Measurements from ENCODE around the gene PPM1M. TPM values are rescaled to one million over a fixed set of nuclear protein-coding genes. Genes with fewer than 3 reads are reported as not detected.

Gene PPM1M
- total and polyA plus RNA-seq, 2 donors from 2014 or later, result 23.2 to 32.5 TPM

DNA sequence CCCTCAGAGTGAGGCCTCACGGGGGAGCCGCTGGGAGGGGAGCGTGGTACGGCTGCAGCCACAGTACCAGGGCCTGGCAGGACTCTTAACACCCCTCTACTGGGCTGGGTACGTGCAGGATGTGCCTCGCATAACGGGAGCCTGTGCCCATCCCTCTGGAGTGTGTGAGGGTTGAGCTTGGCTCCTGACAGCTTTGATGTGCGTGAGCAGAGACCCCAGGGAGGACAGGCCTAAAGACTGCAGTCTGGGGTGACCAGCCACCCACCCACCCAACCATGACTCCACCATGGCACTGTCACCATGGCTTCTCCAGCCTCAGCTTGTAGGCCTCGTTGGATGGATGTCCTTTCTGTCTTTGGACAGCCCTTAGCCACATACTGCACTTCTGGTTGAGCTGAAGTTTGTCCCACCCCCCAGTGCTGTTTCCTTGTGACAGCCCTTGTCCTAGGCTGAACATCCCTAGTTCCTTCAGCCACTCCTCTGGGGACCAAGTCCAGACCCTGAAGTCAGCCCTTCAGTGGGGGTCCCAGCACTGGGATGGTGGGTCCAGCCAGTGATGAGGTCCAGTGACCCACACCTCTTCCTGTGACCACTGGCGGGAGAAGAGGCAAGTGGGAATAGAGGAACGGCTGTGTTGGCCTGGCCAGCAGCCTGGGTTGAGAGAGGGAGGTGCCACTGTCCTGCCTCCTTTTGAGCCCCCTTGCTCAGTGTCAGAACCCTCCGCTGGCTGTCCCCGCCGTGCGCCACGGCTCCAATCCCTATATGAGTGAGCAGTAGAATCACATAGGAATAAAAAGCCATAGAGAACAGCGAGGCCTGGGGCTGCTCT, 48.1 kb downstream of the PPM1M start:
- H3K9me3 ChIP-seq (ENCODE audit: control insufficient read depth in 2 of 3, insufficient read depth in 1 of 3, low read length in 3 of 3), result no peaks in the 10 kb centered on the region
- intact Hi-C loops (cut with DNase I), result no loop called here
- FAIRE-seq, result no peak
- no peaks in the 10 kb centered on the region for H3K27me3 ChIP-seq (ENCODE audit: control insufficient read depth, insufficient read depth, low read length)
- no peak overlapping the region for H3K4me3 ChIP-seq (ENCODE audit: low read length in 3 of 3)
- peaks cover 0 to 15% (median 8%) of the 10 kb centered on the region in 3 donors for H3K36me3 ChIP-seq (ENCODE audit: control insufficient read depth in 2 of 3, insufficient read depth in 3 of 3, low read length in 3 of 3)
- DNase-seq, result peak in 1 of 5 donors; percentile 57
- H3K4me1 ChIP-seq (ENCODE audit: control insufficient read depth in 2 of 3, insufficient read depth in 2 of 3, low read depth in 1 of 3, low read length in 3 of 3), result peaks cover 0 to 30% (median under 1%) of the 10 kb centered on the region in 3 donors
- no peak overlapping the region for H3K9ac ChIP-seq (ENCODE audit: low read length in 3 of 3)
- TF ChIP-seq, protein P1, sequence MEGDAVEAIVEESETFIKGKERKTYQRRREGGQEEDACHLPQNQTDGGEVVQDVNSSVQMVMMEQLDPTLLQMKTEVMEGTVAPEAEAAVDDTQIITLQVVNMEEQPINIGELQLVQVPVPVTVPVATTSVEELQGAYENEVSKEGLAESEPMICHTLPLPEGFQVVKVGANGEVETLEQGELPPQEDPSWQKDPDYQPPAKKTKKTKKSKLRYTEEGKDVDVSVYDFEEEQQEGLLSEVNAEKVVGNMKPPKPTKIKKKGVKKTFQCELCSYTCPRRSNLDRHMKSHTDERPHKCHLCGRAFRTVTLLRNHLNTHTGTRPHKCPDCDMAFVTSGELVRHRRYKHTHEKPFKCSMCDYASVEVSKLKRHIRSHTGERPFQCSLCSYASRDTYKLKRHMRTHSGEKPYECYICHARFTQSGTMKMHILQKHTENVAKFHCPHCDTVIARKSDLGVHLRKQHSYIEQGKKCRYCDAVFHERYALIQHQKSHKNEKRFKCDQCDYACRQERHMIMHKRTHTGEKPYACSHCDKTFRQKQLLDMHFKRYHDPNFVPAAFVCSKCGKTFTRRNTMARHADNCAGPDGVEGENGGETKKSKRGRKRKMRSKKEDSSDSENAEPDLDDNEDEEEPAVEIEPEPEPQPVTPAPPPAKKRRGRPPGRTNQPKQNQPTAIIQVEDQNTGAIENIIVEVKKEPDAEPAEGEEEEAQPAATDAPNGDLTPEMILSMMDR (IDR thresholded peaks at IDR 0.05; ENCODE audit: borderline replicate concordance, extremely low read depth, insufficient read depth), result no peak
- no peak overlapping the region for H3K27ac ChIP-seq (ENCODE audit: low read depth in 2 of 2, low read length in 2 of 2)

DNA sequence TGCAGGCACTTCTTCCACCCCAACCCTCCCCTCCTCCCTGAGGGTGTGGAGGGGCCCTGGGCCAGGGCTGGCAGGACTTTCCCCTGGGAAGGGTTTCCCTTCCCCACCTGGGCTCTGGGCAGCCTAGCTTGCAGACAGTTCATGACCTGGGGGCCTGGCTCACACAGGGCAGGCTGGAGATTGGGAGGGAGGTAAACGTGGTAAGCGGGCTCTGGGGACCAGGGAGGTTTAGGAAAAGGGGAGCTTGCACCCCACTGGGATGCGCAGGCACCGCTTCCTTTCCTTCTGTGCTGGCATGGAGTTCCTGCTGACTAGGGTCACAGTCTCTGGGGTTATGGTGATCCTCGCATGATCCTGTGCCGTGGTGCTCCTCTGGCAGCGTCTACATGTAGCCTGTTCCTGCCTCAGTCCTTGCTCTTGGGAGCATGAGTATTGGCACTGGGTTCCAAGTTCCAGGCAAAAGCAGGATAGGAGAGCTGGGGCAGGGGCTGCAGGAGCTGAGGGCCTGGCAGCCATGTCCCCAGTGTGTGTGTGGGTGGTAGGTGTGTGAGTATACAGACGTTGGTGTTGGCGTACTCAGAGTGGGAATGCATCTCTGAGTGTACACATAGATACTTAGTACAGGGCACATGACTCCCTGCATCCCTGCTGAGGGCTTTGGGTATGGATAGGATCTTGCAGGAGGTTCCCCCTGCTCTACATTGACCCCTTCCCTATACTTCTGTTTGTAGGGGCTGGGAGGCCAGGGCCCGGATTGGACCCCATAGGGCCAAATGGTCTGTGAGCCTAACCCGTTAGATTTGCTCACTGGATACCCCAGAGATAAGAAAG, 49.0 kb downstream of the PPM1M start:
- no peaks in the 10 kb centered on the region for H3K9me3 ChIP-seq (ENCODE audit: control insufficient read depth in 2 of 3, insufficient read depth in 1 of 3, low read length in 3 of 3)
- intact Hi-C loops (cut with DNase I), result no loop called here
- peak in 1 of 5 donors; percentile 47 for DNase-seq
- H3K36me3 ChIP-seq (ENCODE audit: control insufficient read depth in 2 of 3, insufficient read depth in 3 of 3, low read length in 3 of 3), result peaks cover 0 to 15% (median 8%) of the 10 kb centered on the region in 3 donors
- no peak overlapping the region for H3K27ac ChIP-seq (ENCODE audit: low read depth in 2 of 2, low read length in 2 of 2)
- no peak for FAIRE-seq
- no peak overlapping the region for H3K4me3 ChIP-seq (ENCODE audit: low read length in 3 of 3)
- TF ChIP-seq, protein P1 (IDR thresholded peaks at IDR 0.05; ENCODE audit: borderline replicate concordance, extremely low read depth, insufficient read depth), result no peak
- H3K27me3 ChIP-seq (ENCODE audit: control insufficient read depth, insufficient read depth, low read length), result no peaks in the 10 kb centered on the region
- peaks cover 0 to 23% (median 0%) of the 10 kb centered on the region in 3 donors for H3K4me1 ChIP-seq (ENCODE audit: control insufficient read depth in 2 of 3, insufficient read depth in 2 of 3, low read depth in 1 of 3, low read length in 3 of 3)
- no peak overlapping the region for H3K9ac ChIP-seq (ENCODE audit: low read length in 3 of 3)

DNA sequence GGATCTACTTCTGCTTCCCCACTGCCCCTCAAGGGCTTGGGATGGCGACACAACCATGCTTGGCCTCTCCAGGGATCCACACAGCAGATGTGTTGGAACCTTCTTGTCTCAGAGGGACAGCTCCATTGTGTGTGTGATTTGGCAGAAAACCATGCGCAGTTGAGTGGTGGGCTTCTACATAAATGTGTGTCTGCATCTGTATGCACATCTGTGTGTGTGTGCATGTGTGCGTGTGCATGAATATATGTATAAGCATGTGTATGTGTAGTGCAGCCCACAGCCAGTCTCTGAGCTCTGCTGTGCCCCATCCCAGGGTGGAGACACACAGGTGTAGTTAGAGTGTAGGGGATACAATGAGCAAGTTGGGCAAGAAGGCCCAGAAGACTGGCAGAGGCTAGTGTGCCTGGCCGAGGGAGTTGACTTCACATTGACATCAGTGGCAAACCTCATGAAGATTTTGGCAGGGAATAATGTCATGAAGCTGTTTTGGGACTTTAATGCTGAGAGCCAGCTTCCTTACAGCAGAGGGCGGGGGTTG, 50.2 kb downstream of the PPM1M start:
- DNase-seq (peak in 1 of 5 donors; percentile 32), FAIRE-seq (no peak)
- H3K4me3 ChIP-seq (ENCODE audit: low read length in 3 of 3), result no peak overlapping the region
- no peak overlapping the region for H3K27ac ChIP-seq (ENCODE audit: low read depth in 2 of 2, low read length in 2 of 2)
- peaks cover 0 to 20% (median 0%) of the 10 kb centered on the region in 3 donors for H3K4me1 ChIP-seq (ENCODE audit: control insufficient read depth in 2 of 3, insufficient read depth in 2 of 3, low read depth in 1 of 3, low read length in 3 of 3)
- H3K9ac ChIP-seq (ENCODE audit: low read length in 3 of 3), result no peak overlapping the region
- intact Hi-C loops (cut with DNase I), result no loop called here
- peaks cover 0 to 15% (median 8%) of the 10 kb centered on the region in 3 donors for H3K36me3 ChIP-seq (ENCODE audit: control insufficient read depth in 2 of 3, insufficient read depth in 3 of 3, low read length in 3 of 3)
- no peaks in the 10 kb centered on the region for H3K27me3 ChIP-seq (ENCODE audit: control insufficient read depth, insufficient read depth, low read length)
- TF ChIP-seq, protein P1 (IDR thresholded peaks at IDR 0.05; ENCODE audit: borderline replicate concordance, extremely low read depth, insufficient read depth), result no peak
- no peaks in the 10 kb centered on the region for H3K9me3 ChIP-seq (ENCODE audit: control insufficient read depth in 2 of 3, insufficient read depth in 1 of 3, low read length in 3 of 3)
